CD4-positive, alpha-beta T cell treated with Interleukin-10 for 1 hour (primary cell): ENCODE measurements around the gene MTCP1.

Source experiments
- DNase-seq: peaks from one replicate; pipeline ENCODE4 v3.0.0-alpha.2; 2020

MTCP1 gene, protein sequence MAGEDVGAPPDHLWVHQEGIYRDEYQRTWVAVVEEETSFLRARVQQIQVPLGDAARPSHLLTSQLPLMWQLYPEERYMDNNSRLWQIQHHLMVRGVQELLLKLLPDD

DNA sequence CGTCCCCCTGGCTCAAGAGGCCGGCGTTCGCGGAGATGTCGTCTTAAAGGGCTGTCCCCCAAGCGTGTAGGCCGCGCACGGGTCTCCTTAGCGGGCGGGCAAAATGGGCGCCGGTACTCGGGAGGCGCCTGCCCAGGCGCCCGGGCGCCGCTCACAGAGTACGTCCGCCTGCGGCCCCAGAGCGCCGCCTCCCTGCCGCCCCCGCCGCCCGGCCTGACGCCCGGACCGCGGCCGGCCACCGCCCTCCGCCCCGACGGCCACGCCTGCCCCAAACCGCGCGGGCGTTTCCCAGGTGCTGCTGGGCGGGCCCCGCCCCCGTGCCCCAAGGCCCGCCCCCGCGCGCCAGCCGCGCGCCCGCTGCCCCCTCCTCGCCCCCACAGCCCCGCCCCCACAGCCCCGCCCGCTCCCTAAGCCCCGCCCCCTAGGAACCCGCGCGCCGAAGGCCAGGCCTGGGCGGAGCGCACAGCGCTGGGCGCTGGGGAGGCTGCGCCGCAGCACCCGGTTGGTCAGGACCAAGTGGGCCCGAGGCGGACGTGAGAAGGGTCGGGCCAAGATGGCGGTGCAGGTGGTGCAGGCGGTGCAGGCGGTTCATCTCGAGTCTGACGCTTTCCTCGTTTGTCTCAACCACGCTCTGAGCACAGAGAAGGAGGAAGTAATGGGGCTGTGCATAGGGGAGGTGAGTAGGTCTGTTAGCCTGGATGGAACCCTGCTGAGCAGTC, at the start of gene MTCP1, which contains the start of the genes BRCC3 and CMC4:
TSS of gene MTCP1 (minus strand) at position 162 of the 719 bp plus-strand sequence. CDS start 5,126 bp downstream, outside the sequence.
TSS of gene BRCC3 (plus strand) at position 534 of the 719 bp plus-strand sequence. CDS start at position 554, 20 bp downstream.
TSS of gene CMC4 (minus strand) at position 162 of the 719 bp plus-strand sequence. CDS start 7,113 bp downstream, outside the sequence.
- peak; percentile 83 for DNase-seq

DNA sequence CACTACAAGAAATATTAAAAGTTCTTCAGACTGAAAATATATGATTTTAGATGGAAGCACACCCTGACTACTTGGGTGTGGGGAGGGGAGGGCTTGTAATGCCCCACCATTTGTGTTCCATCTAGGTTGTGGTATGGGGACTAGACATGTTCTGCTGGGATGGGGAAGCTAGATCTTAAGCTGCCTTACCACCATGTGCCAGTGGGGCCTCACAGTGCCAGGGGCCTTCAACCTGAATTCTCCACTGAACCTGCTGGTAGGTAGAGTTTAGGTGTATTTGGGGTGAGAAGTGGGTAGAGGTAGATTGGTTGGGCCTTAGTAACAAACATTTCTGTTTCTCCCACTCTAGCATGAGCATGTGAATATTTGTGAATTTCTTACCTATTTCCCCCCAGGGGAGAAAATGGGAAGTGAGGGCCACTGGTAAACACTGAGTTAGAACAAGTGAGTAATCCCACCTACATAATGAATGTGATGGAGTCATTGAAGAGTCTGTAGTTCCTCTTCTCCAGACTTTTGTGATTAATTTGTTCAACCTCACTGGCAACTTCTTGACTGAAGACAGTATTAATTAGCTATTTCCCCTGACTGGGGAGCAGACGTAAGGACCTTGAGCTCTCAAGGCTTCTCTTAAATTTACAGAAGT, 44.4 kb upstream of the MTCP1 start:
- no peak for DNase-seq

DNA sequence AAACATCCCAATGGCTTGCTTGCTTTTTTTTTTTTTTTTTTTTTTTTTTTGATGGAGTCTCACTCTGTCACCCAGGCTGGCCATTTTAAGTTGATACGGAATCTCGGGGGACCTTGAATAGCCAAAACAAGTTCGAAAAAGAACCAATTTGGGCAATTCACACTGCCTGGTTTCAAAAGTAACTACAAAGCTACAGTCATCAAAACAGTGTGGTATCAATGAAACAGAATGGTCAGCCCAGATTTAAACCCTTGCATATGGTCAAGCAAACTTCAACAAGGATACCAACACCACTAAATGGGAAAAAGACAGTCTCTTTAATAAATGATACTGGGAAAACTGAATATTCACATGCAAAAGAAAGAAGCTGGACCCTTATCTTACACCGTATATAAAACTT, 42.2 kb upstream of the MTCP1 start:
- no peak for DNase-seq

DNA sequence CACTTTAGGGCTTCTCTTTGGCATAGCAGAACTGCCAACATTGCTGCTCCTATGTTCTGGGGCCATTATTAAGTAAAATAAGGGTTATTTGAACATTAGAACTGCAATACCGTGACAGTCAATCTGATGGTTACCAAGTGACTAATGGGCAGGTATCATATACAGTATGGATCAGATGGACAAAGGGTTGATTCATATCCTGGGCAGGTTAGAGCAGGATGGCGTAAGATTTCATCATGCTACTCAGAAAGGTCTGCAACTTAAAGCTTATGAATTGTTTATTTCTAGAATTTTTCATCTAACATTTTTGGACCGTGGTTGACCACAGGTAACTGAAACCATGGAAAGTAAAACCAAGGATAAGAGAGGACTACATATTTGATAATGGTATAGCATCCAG, 41.2 kb upstream of the MTCP1 start:
- no peak for DNase-seq

DNA sequence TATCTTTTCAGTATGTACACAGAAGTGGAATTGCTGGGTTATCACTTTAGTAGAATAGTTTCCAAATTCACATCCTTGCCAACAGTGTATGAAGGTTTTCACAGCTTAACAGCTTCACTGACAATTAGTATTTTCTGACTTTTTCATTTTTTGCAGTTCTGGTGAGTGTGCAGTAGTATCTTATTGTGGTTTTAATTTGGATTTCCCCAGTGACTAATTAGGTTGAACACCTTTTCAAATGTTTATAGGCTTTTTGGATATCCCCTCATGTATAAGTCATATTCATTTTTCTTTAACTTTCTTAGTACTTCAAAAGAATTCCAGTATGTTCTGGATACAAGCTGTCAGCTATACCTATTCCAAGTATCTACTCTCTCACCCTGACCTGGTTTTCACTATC, 37.5 kb upstream of the MTCP1 start:
- no peak for DNase-seq

DNA sequence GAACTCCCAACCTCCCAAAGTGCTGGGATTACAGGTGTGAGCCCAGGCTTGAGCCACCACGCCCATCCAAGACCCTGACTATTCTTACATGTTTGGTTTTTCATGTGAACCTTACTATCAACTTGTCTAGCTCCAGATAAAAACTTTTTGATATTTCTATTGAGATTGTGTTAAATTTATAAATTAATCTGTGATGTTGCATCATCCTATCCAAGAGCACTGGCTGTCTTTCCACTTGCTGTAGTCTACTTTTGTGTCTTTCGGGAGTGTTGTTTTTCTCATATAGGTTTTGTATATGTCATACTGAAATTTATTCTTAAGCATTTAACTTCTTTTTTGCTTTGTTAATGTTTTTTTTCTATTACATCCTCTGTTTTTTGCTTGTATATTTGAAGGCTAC, 35.0 kb upstream of the MTCP1 start:
- no peak for DNase-seq

DNA sequence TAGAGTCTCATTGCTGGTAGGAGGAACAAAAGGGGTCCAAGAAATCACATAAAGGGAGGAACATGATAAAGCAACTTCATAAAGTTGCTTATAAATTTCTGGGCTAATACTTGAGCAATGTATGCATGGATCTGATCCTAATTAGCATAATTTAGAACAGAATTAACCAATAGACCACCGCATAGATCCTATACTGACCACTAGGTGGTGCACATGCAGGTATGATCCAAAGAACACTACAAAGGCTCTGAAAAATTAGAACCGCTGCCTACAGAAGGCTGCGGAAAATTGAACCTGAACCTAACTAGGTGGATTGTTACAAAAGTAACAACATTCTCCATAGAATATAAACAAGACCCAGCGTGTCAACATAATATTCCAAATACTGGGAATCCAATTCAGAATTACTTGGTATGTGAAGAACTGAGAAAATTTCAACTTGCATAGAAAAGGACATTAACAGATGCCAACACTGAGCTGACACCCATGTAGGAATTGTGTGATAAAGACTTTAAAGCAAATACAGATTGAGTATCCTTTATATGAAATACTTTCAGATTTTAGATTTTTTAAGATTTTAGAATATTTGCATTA, 23.6 kb upstream of the MTCP1 start:
- DNase-seq, result peak; percentile 61

DNA sequence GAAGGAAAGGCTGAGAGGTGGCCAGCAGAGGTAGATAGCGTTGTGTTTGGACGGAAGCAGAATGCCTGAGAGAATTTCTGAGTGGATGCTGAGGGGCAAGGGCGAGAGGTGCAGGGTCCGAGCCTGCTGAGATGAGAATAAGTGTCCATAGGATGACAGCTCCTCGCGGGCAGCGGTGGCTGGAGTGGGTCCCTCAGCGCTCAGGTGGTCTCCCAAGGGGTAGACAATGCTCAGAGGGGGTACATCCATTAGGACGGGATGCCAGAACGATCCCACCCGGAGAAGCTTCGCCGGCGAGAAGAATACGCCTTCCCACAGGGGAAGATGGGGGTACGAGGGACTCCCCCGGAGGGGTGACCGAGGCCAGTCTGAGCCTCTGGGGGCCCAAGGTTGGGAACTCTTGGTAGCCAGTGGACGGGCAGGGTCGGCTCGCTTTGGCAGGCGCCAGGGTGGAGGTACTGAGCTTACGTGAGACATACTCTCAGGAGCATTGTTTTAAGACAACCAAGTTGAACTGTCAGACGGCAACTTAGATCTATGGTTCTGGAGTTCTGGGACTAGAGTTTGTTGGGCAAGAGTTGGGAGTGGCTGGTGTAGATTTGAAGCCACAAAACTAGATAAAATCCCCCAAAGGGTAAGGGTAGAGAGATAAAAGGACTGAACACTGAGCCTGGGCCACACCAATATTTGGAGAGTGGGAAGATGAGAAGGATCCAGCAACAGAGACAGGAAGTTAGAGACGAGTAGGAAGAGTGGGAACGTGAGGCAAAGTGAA, 16.2 kb upstream of the MTCP1 start:
- no peak for DNase-seq

DNA sequence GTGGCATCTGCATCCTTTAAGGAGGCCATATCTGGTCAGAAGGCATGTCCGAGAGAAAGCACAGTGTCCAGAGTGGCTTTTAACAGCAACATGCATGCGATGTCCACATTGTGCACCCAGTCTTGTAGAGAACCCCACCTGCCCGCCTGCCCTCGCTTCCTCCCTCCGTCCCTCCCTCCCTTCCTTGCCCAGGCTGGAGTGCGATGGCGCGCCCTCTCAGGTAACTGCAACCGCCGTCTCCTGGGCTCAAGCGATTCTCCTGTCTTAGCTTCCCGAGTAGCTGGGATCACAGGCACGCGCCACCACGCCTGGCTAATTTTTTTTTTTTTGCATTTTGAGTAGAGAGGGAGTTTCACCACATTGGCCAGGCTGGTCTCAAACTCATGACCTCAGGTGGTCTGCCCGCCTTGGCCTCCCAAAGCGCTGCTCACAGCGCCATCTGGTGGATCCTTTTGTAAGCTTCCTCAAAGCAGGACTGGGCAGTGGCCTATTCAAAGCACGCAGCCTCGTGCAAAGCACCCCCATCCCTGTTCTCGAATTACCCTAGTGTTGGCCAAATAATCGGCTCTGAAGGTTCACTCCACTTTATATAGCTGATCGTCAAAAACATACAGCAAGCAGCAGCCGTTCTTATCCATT, 15.4 kb upstream of the MTCP1 start:
- peak; percentile 53 for DNase-seq

DNA sequence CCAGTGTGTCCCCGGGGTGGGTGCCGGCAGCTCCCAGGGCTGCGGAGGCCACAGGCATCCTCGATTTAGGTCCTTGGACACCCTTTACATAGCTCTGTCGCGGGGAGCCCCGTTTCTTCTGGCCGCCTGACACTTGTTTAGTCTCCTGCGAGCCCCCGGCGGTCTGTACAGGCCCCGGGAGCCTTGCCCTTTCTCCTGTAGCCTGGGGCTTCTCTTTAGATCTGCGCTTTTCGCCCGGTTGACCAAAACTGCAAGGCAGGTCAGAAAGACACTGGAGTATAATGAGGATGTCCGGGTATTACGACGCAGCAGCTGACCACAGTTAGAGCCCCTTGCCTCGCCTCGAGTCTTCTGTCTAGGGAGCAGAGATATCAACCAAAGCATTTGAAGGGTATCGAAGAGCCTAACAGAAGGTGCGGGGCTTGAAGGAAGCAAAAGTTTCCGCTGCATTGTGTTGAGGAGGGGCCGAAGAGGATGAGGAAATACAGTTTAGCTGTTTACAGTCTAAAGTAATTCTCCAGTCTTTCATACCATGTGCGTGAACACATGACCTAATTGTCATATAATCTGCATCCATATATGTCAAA, 851 bp upstream of the MTCP1 start:
- DNase-seq, result peak; percentile 7

DNA sequence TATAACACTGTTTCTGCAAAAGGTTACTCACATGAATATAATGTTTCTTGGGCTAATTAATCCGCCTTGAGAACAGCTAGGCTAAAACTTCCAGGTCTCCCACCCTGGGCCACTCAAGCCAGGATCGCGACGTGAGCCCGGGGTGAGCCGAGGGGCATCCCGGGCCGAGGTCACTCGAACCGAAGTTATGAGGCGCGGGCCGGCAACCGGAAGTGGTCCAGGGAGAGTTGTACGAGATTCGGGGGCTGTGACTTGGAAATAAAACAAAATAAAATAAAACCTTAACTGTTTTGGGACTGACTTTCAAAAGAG, 317 bp downstream of the MTCP1 start:
- no peak for DNase-seq

DNA sequence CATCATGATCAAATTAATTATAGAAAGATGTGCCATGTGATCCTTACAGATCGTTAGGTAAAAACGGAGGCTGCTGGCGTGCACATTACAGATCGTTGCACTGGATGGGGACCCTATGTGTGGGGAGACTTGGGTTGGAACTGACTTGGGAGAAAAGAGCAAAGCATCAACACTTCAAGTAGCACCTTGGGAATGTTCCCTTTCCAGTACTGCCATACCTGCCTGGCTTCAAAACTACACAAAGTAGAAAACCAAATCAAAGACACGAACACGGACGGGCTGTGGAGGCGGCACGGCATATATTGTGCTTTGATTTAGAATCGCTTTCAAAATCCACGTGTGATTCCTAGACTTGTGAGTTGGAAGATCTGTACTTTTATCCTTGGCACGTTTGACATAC, 898 bp downstream of the MTCP1 start:
- DNase-seq, result peak; percentile 0

DNA sequence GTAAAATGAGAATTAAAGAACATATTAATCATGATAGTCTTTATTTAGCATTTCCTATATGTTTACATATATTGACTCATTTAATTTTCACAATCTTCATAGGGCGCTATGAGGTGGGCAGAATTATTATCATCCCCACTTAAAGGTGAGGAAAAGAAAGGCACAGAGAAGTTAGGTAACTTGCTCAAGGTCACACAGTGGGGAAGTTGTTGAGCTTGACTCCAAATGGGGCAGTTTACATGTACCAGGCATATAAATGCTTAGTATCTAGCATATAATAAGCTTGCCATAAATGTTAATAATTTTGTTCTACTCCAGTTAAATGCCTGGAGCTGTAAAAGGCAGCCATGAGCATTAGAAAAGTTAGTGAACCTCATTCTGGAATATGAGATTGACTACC, 1.5 kb downstream of the MTCP1 start:
- DNase-seq, result no peak

DNA sequence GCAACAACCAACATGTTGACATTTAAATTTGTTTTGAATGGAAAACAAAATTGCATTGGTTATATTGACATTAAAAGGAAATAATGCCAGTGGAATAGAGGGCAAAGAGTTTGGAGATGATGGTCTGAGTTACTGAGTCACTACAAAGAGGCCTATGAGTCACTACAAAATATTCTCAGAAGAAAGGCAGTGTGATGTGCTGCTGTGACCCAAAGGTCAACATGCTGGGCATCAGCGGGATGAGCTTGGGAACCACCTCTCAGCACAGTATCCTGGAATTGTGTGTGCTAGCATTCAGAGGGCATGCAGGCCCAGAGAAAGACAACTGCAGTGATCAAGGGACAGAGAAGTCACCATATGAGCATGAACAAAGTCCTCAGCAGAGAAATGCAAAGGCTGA, 2.8 kb downstream of the MTCP1 start:
- no peak for DNase-seq

DNA sequence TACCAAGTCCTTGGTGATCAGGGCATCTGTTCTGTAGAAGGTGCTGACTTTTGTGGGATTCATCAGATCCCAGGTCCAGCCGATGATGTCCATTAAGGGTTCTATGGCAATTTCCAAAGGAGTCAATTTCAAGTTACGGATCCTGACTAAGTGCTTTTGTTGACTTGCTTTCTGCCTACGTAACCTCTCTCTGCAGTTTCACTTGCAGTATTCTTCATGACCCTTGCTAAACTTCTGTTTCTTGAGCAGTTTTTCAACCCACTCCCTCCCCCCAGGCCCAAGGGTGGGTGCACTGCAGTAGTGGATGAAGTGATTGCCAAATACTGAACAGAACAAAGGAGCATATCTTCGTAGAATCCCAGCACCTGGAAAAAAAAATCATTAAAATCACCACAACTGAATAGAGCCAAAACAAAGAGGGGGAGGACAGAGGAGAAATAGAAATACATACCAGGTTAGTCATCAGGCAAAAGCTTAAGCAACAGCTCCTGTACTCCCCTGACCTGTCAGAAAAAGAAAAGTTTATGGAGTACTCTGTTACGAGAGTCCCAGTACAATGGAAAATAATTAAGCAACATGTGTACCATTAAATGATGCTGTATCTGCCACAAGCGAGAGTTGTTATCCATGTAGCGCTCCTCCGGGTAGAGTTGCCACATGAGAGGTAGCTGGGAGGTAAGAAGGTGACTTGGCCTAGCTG, 5.8 kb downstream of the MTCP1 start:
- DNase-seq, result no peak

DNA sequence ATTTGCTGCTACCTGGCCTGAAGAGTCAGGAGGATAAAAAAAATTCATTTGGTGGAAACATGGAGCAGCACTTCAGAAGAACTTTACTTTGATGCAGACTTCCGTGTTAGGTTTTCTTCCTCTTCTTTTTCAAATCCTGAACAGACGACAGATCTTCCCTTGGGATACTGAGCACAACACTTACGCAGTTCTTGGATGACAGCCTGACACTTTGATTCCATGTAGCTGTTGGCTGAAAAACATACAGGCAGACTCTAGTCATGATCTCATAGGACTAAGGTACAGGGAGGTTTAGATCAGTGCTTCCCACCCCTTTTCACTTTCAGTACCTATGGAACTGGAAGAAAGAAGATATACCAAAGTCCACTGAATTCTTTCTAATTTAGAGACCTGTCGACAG, 9.2 kb downstream of the MTCP1 start:
- no peak for DNase-seq

DNA sequence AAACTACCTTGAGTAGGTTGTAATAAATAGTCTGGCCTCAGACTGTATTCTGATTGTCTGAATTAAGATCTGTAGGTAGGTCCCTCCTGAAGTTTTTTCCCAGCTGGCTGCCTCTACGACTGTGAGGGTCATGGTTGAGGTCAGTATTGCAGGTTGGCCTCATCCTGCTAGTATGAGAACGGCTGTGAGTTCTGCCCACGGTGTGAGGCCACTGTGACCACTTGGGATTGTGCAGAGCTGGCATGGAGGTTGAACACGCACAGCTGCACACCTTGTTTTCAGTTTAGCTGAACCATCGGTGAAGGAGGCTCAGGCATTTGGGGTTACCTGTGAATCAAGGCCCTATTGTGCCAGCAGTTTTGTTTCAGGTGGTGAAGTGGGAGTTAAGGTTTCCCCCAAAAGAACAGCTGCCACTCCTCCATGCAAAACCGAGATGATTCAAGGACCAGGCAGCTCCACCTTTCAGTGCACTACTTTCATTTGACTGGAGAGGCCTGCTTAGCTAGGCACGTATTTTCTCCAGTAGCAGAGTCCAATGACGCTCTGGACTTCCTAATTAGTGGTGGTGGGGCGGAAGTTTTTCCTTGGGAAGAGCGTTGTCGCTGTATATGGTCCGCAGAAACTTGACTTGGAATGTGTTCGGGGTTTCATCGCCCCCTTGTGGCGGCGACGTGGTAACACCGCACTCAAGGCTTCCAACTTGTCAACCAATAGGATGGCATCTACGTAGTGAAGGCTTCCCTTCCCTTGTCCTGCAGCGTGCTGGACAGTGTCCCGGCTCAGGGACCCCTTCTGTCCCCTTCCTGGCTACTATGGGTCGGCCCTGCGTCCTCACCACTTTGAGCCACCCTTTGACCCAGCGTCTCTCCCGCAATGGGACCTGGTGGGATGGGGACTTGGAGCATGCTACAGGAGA, 13.8 kb downstream of the MTCP1 start:
- peak; percentile 62 for DNase-seq

DNA sequence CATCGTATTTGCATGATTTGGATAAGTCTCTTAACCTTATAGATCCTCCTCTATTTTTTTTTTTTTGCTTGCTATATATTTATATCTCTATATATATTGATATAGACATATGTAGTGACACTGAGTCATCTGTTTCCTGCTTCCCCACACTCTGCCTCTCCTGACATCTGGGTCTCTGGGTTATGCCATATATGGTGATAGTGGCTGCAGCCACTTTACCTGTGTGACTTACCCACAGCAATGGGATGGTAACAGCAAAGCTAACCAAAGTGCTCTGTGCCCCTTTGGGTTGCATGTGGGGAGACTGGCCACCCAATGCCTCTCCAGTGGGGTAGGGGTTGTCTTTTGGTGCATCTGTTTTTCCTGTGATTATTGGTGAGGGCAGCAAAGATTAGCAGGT, 14.5 kb downstream of the MTCP1 start:
- peak; percentile 8 for DNase-seq

DNA sequence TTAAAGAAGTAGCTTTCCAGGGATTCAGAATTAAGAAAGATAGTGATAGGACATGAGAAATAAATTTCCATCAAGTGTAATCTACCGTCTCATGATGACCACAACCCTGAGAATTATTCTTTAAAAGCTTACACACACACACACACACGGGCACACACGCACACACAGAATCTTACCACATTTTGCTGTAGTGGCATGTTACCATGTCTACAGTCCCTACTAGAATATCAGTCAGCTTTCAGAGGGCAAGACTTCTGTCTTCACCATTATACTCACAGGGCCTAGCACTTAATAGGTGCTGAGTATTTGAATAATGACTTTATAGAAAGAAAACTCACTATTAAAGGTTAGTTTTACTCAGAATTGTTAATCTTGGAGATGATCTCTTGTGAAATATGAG, 15.4 kb downstream of the MTCP1 start:
- DNase-seq, result no peak

DNA sequence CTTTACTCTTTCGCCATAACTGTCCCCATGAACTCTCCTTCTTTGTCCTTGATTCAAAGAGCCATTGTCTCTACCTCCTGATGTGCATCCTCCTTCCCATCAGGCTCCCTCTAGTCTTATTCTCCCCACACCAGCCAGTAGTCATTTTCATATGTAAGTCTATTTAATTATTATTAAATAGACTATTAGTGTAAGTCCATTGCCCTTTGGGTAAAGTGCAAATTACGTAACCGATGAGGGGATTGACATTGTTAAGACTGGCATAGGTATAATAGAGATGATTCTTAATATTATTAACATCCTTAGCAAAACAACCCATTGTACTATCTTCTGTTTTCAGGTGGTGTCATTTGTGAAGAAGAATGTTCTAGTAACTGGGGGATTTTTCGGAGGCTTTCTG, 16.7 kb downstream of the MTCP1 start:
- no peak for DNase-seq

DNA sequence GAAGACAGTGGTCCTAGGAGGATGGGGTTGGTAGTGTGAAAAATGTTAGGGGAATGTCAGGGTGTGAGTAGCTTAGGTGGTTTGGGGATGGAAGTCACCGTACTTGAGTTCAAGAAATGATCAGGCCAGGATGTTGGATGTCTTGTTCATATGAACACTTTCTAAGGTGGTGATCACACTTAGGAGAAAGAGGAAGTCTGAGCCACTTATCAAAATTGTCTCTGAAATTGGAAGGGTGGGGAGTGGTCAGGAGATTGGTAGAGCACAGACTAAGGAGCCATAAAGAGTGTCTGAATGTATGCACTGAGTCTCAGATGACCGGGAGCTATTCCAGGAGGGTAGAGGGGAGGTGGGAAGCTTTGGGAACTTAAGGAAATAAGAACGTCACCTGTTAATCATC, 17.3 kb downstream of the MTCP1 start:
- no peak for DNase-seq
